ENCODE measurements around the gene PLEKHN1.

Gene PLEKHN1

DNA sequence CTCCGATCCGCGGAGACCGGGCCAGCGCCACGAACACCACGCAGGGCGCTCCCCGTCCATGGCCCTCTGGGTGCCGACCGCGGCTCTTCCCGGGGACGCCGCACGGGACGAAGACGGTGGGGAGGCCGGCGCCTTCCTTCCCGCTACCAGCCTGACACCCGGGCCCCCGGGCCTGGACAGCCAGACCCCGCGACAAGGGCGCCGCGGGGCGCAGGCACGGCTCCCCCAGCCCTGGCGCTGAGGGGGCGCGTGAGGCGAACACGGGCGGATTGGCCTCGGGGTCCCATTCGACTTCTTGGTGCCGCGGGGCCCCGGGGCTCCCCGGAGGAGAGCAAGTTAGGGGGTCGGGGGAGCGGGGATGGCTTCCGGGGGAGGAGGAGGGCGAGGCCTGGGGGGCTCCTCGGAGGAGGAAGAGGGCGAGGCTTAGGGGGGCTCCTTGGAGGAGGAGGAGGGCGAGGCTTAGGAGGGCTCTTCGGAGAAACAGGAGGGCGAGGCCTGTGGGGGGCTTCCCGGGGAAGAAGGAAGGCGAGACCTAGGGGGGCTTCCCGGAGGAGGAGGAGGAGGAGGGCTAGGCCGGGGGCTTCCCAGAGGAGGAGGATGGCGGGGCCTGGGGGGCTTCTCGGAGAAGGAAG lies 6.4 kb upstream of the PLEKHN1 start:
- Mint-ChIP-seq H3K9me3 (ENCODE audit: low read depth) (no peaks in the 10 kb centered on the region), H3K27me3 (no peaks in the 10 kb centered on the region), H3K36me3 (peaks cover 5% of the 10 kb centered on the region), H3K4me3 (peak overlapping the region; percentile 99), H3K27ac (no peak overlapping the region), H3K4me1 (ENCODE audit: low read depth) (peaks cover 16% of the 10 kb centered on the region)

DNA sequence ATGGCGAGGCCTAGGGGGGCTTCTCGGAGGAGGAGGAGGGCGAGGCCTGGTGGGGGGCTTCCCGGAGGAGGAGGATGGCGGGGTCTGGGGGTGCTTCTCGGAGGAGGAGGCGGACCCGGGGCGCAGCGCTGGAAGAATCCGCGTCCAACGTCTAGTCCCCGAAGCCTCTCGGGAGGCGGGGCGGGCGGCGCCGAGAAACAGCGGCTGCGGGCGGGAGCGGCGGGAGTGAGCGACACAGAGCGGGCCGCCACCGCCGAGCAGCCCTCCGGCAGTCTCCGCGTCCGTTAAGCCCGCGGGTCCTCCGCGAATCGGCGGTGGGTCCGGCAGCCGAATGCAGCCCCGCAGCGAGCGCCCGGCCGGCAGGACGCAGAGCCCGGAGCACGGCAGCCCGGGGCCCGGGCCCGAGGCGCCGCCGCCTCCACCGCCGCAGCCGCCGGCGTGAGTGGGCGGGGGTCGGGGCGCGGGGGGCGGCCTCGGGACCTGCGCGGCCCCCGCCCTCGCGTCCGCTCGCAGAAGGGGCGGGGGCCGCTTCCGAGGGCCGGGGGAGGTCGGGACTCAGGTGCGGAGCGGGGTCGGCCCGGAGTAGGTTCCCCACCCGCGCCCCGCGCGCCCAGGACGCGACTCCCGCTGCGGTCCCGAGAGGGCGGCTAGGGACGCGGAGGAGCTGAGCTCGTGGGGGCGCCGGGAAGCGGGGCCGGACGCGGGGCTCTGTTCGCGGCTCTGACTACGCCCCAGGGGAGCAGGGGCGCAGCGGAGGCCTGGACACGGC lies 5.7 kb upstream of the PLEKHN1 start, which contains the start of gene KLHL17:
Gene KLHL17, plus strand, starts transcription at position 222 of the 769 bp plus-strand sequence. Its CDS starts 110 bp downstream, at position 332.
- Mint-ChIP-seq H3K36me3 (peaks cover 2% of the 10 kb centered on the region), H3K4me3 (peak within 1 kb of the TSS; percentile 99), H3K9me3 (ENCODE audit: low read depth) (no peaks in the 10 kb centered on the region), H3K4me1 (ENCODE audit: low read depth) (peaks cover 16% of the 10 kb centered on the region), H3K27ac (peak within 1 kb of the TSS; percentile 50), H3K27me3 (no peaks in the 10 kb centered on the region)

DNA sequence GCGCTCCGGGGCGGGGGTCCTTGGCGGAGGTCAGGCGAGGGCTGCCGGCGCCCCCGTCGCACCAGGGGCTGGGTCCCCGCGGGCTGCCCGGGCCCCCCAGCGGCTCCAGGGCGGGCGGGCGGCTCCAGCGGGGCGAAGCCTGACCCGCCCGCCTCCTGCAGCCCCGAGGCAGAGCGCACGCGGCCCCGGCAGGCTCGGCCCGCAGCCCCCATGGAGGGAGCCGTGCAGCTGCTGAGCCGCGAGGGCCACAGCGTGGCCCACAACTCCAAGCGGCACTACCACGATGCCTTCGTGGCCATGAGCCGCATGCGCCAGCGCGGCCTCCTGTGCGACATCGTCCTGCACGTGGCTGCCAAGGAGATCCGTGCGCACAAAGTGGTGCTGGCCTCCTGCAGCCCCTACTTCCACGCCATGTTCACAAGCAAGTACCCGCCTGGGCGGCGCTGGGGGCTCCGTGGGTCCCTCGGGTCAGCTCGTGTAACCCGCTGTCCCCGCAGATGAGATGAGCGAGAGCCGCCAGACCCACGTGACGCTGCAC lies 5.1 kb upstream of the PLEKHN1 start:
- H3K27ac Mint-ChIP-seq = no peak overlapping the region
- no peaks in the 10 kb centered on the region for H3K9me3 Mint-ChIP-seq (ENCODE audit: low read depth)
- H3K4me3 Mint-ChIP-seq = peak overlapping the region; percentile 59
- H3K27me3 Mint-ChIP-seq = no peaks in the 10 kb centered on the region
- peaks cover 2% of the 10 kb centered on the region for H3K36me3 Mint-ChIP-seq
- peaks cover 16% of the 10 kb centered on the region for H3K4me1 Mint-ChIP-seq (ENCODE audit: low read depth)

DNA sequence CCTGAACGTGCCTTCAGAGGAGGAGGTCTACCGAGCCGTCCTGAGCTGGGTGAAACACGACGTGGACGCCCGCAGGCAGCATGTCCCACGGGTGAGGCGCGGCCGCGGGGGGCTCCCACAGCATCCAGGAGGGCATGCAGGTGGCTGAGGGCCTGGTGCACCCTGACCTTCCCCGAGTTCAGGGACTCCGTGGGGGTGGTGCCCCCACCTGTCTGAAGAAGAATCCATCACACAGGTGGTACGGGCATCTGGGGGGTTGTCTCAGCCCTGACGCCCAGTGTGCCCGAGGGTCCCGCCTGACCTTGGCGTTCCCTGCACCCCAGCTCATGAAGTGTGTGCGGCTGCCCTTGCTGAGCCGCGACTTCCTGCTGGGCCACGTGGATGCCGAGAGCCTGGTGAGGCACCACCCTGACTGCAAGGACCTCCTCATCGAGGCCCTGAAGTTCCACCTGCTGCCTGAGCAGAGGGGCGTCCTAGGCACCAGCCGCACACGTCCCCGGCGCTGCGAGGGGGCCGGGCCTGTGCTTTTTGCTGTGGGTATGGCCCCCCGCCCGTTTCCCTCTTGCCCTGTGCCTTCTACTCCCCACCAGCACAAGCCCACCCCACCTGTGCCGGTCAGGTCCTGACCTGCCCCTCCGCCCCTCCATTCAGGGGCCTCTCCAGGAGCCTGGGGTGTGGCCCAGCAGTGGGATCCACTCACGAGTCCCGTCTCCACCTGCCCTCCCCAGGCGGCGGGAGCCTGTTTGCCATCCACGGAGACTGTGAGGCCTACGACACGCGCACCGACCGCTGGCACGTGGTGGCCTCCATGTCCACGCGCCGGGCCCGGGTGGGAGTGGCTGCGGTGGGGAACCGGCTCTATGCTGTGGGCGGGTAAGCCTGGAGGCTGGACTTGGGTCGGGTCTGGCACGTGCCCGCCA lies 3.6 kb upstream of the PLEKHN1 start:
- Mint-ChIP-seq H3K36me3 (peaks cover 2% of the 10 kb centered on the region), H3K4me1 (ENCODE audit: low read depth) (peaks cover 14% of the 10 kb centered on the region), H3K27me3 (no peaks in the 10 kb centered on the region), H3K9me3 (ENCODE audit: low read depth) (no peaks in the 10 kb centered on the region), H3K27ac (no peak overlapping the region), H3K4me3 (peak overlapping the region; percentile 69)

DNA sequence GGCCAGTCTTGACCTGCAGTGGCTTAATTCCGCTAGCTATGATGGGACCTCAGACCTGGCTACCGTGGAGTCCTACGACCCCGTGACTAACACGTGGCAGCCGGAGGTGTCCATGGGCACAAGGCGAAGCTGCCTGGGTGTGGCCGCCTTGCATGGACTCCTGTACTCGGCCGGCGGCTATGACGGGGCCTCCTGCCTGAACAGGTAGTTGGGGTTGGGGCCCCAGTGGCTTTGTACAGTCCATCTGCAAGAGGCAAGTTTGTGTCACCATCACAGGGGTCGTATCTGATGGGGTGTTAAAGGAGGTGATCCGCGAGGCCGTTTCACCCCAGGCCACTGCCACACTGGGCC lies 3.0 kb upstream of the PLEKHN1 start:
- peaks cover 10% of the 10 kb centered on the region for H3K4me1 Mint-ChIP-seq (ENCODE audit: low read depth)
- H3K27me3 Mint-ChIP-seq = no peaks in the 10 kb centered on the region
- no peaks in the 10 kb centered on the region for H3K36me3 Mint-ChIP-seq
- H3K9me3 Mint-ChIP-seq (ENCODE audit: low read depth) = no peaks in the 10 kb centered on the region
- H3K4me3 Mint-ChIP-seq = no peak overlapping the region
- no peak overlapping the region for H3K27ac Mint-ChIP-seq

DNA sequence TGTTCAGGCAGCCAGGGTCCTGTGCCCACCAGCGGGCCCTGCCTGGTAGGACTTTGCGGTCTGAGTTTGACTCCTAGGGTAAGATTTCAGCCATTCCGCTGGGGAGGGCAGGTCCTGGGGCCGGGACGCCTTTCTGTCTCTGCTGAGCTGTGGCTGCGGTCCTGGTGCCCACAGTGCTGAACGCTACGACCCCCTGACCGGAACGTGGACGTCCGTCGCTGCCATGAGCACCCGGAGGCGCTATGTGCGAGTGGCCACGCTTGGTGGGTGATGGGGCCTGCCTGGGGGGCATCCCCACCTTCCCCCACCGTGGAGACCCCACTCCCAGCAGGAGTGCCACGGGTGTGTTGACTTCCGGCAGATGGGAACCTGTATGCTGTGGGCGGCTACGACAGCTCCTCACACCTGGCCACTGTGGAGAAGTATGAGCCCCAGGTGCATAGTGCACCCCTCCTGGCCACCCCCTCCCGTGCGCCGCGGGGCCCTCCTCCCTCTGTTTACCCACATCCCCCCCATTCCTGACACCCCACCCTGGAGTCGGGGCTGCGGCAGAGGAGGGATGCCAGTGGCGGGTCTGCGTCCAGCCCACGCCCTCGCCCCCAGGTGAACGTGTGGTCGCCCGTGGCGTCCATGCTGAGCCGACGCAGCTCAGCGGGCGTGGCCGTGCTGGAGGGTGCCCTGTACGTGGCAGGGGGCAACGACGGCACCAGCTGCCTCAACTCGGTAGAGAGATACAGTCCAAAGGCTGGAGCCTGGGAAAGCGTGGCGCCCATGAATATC lies 2.3 kb upstream of the PLEKHN1 start:
- H3K27ac Mint-ChIP-seq = no peak overlapping the region
- H3K36me3 Mint-ChIP-seq = no peaks in the 10 kb centered on the region
- peak overlapping the region; percentile 30 for H3K4me3 Mint-ChIP-seq
- no peaks in the 10 kb centered on the region for H3K9me3 Mint-ChIP-seq (ENCODE audit: low read depth)
- peaks cover 7% of the 10 kb centered on the region for H3K4me1 Mint-ChIP-seq (ENCODE audit: low read depth)
- H3K27me3 Mint-ChIP-seq = no peaks in the 10 kb centered on the region

DNA sequence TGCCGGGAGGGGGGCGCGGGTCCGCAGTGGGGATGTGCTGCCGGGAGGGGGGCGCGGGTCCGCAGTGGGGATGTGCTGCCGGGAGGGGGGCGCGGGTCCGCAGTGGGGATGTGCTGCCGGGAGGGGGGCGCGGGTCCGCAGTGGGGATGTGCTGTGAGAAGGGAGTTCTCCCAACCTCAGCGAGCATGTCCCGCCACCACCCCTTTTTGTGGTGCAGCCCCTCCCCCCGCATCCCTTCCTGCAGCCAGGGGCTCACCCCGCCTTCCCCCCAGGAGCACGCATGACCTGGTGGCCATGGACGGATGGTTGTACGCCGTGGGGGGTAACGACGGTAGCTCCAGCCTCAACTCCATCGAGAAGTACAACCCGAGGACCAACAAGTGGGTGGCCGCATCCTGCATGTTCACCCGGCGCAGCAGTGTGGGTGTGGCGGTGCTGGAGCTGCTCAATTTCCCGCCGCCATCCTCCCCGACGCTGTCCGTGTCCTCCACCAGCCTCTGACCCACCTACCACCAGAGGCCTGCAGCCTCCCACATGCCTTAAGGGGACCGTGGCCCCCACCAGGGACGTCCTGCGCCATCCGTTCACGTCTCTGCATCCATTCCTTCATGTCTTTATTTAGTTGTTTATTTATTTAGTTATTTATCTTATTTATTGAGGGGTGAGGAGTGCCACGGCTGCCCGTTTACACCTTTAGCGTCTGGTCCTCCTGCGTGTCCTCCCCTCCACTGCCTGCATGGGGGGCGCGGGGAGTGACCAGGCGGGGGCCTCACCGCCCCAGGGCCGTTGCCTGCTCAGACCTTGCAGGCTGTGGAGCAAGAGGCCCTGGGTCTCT lies 1.4 kb upstream of the PLEKHN1 start:
- Mint-ChIP-seq H3K36me3 (no peaks in the 10 kb centered on the region), H3K4me3 (no peak overlapping the region), H3K4me1 (ENCODE audit: low read depth) (peaks cover 7% of the 10 kb centered on the region), H3K27ac (no peak overlapping the region), H3K27me3 (peaks cover 3% of the 10 kb centered on the region), H3K9me3 (ENCODE audit: low read depth) (no peaks in the 10 kb centered on the region)

DNA sequence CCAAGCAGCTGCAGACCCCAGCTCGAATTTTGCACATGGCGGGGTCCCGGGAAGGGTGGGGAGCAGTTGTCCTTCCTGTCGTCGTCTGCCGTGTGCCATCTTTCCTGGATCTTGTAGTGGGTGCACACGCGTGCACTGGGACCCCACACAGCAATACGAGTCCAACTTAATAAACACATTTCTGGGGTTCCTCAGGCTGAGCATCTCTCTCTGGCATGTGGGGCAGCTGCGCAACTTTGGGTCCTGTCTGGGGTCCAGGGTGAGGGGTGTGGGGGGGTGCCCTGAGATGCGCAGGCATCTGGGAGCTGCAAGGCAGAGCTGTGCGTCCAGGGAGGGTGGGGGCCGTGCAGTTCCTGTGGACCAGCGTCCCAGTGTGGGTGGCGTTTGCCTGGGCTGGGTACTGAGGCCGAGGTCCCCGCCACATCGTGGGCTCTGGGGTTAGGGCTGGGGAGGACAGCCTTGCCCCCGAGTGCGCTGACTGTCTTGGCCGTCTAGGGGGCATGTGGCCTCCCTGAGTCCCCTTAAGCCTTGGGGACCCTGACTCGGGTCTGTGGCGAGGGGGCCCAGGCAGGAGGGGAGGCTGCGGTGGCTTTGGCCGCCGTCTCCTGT lies 652 bp upstream of the PLEKHN1 start:
- H3K36me3 Mint-ChIP-seq = no peaks in the 10 kb centered on the region
- no peak overlapping the region for H3K27ac Mint-ChIP-seq
- peaks cover 3% of the 10 kb centered on the region for H3K27me3 Mint-ChIP-seq
- peaks cover 5% of the 10 kb centered on the region for H3K4me1 Mint-ChIP-seq (ENCODE audit: low read depth)
- H3K4me3 Mint-ChIP-seq = no peak overlapping the region
- H3K9me3 Mint-ChIP-seq (ENCODE audit: low read depth) = no peaks in the 10 kb centered on the region

DNA sequence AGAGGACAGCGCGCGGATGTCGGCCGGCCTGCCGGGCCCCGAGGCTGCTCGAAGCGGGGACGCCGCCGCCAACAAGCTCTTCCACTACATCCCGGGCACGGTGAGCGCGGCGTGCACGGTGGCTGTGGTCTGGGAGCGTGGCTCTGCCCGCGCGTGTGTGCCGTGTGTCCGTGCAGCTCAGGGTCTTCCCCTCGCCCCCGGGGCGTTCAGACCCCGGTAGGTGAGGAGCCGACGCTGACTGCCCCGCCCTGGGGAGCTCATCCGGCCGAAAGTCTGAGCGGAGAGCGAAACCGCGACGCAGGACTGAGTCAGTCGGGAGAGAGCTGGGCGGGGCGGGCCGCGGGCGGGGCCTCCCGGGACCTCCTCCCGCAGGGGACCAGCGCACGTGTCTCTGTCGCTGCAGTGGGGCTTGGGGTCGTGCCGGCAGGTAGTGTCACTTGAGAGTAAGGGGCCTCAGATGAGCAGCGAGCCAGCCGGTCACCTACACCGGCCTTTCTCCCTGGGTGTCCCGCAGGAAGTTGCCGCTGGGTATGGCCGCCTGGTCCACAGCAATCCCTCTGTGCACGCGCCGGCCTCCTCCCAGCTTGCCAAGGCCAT lies 520 bp downstream of the PLEKHN1 start:
- Mint-ChIP-seq H3K4me3 (peak overlapping the region; percentile 79), H3K27ac (no peak overlapping the region), H3K4me1 (ENCODE audit: low read depth) (peaks cover 5% of the 10 kb centered on the region), H3K36me3 (no peaks in the 10 kb centered on the region), H3K27me3 (peaks cover 3% of the 10 kb centered on the region), H3K9me3 (ENCODE audit: low read depth) (no peaks in the 10 kb centered on the region)

DNA sequence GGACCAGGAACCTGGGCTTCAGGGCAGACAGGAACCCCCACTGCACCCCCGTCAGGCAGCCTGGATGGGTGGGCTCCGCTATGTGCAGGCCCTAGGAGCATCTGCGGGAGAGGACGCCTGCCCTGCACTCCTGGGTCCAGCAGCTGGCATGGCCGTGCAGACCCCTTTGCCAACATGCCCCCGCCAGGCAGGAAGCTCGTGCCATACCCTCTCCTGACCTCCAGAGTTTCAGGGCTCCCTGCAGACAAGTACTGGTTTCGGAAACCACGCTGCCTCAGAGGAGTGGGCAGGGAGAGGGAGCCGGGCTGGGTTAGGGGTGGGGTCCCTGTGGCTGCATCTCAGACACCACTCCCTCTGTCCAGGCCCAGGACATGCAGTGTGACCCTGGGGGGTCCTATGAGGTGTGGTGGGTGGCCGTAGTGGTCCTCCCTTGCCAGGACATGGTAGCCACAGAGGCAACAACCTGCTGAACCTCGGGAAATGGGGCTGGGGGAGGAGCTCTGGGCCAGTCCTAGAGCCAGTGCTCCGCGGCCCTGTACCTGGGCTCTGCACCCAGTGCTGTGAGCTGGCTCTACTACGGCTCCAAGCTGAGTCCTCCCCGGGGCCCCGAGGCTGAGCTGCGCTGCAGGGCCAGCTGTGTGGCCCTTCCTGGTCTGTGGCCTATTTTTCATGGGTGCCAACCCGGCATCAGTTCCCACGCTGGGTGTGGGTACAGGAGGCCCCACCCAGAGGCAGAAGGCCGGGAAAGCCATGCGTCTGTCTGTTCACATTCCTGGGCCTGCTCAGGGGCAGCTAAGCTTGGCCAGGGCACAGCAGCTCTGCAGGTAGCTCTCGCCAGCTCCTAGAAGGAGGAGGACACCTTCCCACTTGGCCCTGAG lies 1.4 kb downstream of the PLEKHN1 start:
- Mint-ChIP-seq H3K9me3 (ENCODE audit: low read depth) (no peaks in the 10 kb centered on the region), H3K36me3 (no peaks in the 10 kb centered on the region), H3K4me3 (no peak overlapping the region), H3K27me3 (peaks cover 3% of the 10 kb centered on the region), H3K4me1 (ENCODE audit: low read depth) (peaks cover 3% of the 10 kb centered on the region), H3K27ac (no peak overlapping the region)

DNA sequence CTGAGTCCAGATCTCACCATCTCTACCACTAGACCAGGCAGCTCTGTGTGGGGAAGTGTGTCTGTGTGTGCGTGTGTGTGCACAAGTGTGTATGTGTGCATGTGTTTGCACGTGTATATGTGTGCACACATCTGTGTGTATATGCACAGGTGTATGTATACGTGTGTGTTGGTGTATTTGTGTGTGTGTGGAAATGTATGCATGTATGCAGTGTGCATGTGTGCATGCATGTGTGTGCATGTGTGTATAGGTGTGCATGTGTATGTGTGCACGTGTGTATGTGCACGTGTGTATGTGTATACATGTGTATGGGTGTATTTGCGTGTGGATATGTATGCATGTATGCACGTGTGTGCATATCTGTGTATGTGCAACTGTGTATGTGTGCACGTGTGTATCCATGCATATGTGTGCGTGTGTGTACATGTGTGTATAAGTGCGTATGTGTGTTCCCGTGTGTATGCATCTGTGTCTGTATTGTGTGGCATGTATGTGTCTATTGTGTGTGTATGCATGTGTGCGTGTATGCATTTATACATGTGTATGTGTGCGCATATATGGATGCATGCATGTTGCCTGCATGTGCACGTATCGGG lies 3.1 kb downstream of the PLEKHN1 start:
- no peak overlapping the region for H3K4me3 Mint-ChIP-seq
- H3K27ac Mint-ChIP-seq = no peak overlapping the region
- peaks cover 3% of the 10 kb centered on the region for H3K4me1 Mint-ChIP-seq (ENCODE audit: low read depth)
- H3K36me3 Mint-ChIP-seq = no peaks in the 10 kb centered on the region
- H3K9me3 Mint-ChIP-seq (ENCODE audit: low read depth) = no peaks in the 10 kb centered on the region
- peaks cover 3% of the 10 kb centered on the region for H3K27me3 Mint-ChIP-seq
